ENCODE data around the gene PRDM16. TPM values are rescaled to one million over a fixed set of nuclear protein-coding genes. Genes with fewer than 3 reads are reported as not detected.

PRDM16 gene
- polyA plus RNA-seq, 1 donor from 2014 or later = 0.21 TPM

DNA sequence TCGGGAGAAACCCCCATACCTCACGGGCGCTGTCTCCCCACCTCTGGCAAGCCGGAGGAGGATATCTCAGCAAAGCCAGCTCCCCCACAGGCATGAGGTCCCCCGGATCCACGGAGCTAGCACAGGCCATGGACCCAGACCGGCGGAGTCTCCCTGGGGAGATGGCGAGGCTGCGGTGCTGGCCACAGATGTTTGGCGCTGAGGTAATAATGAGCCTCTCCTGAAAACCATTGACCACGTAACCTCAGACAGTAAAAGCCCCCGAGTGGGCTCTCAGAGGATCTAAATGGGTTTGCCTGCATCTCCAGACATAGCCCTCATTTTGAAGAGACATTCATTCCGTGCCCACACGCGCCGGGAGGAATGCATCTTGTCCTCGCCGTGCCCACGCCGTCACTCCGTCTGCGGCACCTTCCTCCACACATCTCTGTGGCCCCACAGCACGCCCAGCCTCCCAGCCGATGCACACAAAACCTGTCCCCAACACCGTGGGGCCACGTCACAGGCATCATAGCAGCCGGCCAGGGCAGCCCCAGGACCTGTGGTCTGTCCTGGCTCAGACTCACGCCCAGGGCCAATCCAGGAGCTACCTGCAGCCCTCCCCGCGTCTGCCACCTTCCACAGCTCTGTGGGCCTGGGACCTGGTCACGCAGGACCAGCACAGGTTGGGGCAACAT lies 150.9 kb downstream of the PRDM16 start:
- H3K4me2 ChIP-seq (ENCODE audit: low read length) = no peak overlapping the region
- peaks cover 16% of the 10 kb centered on the region for H3K79me2 ChIP-seq (replicated peaks; ENCODE audit: insufficient read depth, low read length)
- no peaks in the 10 kb centered on the region for H3K27me3 ChIP-seq (ENCODE audit: insufficient read depth, low read depth, low read length)
- H4K20me1 ChIP-seq (ENCODE audit: insufficient read depth) = no peaks in the 10 kb centered on the region
- H3K36me3 ChIP-seq (ENCODE audit: insufficient read depth, low read length) = no peaks in the 10 kb centered on the region
- H3F3A ChIP-seq (ENCODE audit: insufficient read depth, low read length, poor library complexity, severe bottlenecking) = no peaks in the 10 kb centered on the region
- no peak overlapping the region for H3K27ac ChIP-seq (ENCODE audit: low read length)
- H3K9ac ChIP-seq (ENCODE audit: low read length) = peak overlapping the region; percentile 46
- no peak overlapping the region for H2AFZ ChIP-seq (ENCODE audit: low read depth, low read length)
- H3K4me3 ChIP-seq (ENCODE audit: low read length) = no peak overlapping the region
- no peaks in the 10 kb centered on the region for H3K9me3 ChIP-seq (ENCODE audit: low read length)
- TF ChIP-seq EZH2 (IDR thresholded peaks at IDR 0.05; ENCODE audit: borderline replicate concordance, insufficient read depth, low read length, poor library complexity, severe bottlenecking) = no peak
- TF ChIP-seq RAD21 (conservative IDR thresholded peaks at IDR 0.05) = no peak
- TF ChIP-seq TAF1 (IDR thresholded peaks at IDR 0.05; ENCODE audit: low read depth) = no peak
- no peaks in the 10 kb centered on the region for H3K9me2 ChIP-seq (ENCODE audit: insufficient read depth, low read length)

DNA sequence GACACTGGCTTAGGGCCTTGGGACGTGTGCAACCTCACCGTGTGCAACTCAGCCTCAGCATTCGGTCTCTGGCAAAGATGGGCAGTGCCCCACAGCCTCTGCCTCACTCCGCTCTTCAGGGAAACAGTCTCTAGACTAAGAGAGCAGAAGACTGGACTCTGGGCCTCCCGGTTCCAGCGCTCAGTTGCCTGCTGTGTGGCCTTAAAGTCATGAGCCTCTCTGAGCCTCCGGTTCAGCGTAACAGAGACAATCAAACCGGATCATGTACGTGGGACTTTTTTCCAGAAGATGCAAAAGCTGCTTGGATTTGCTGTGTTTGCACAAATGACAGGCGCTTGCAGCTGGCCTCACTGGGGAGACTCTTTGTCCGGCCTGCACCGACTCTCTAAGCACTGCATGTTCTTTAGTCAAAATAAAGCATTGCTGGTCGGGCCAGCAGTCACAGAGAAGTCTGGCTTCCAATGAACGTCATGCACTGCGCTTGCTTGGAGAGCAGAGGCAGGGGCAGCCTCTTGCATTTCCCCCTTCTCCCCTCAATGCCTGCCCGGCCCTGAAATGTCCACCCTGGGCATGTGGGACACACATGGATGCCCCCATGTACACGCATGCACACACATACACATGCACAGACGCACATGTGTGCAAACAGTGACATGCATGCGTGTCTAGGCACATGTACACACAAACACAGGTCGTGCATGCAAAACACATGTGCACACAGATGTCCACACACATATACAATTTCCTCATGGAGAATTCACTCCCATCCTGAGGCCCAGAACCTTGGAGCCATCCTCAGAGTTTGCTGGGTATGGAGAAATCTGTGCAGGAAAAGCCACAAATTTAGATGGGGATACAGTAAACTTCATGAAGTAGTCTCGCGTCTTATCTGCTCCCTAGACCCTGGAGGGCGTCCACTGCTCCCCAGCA lies 152.4 kb downstream of the PRDM16 start:
- Histone ChIP-seq H4K20me1 (ENCODE audit: insufficient read depth) (no peaks in the 10 kb centered on the region), H3K27me3 (ENCODE audit: insufficient read depth, low read depth, low read length) (no peaks in the 10 kb centered on the region), H3K9me2 (ENCODE audit: insufficient read depth, low read length) (no peaks in the 10 kb centered on the region), H3F3A (ENCODE audit: insufficient read depth, low read length, poor library complexity, severe bottlenecking) (no peaks in the 10 kb centered on the region), H3K4me3 (ENCODE audit: low read length) (no peak overlapping the region), H3K36me3 (ENCODE audit: insufficient read depth, low read length) (no peaks in the 10 kb centered on the region), H2AFZ (ENCODE audit: low read depth, low read length) (no peak overlapping the region), H3K27ac (ENCODE audit: low read length) (no peak overlapping the region), H3K9me3 (ENCODE audit: low read length) (no peaks in the 10 kb centered on the region), H3K9ac (ENCODE audit: low read length) (no peak overlapping the region), H3K4me2 (ENCODE audit: low read length) (no peak overlapping the region), H3K79me2 (replicated peaks; ENCODE audit: insufficient read depth, low read length) (peaks cover 8% of the 10 kb centered on the region)
- TF ChIP-seq MXI1 (conservative IDR thresholded peaks at IDR 0.05; ENCODE audit: poor library complexity, severe bottlenecking) (no peak), RAD21 (conservative IDR thresholded peaks at IDR 0.05) (no peak), SMC3 (conservative IDR thresholded peaks at IDR 0.05; ENCODE audit: poor library complexity) (no peak), TAF1 (IDR thresholded peaks at IDR 0.05; ENCODE audit: low read depth) (no peak), POLR2AphosphoS5 (IDR thresholded peaks at IDR 0.05) (no peak), EZH2 (IDR thresholded peaks at IDR 0.05; ENCODE audit: borderline replicate concordance, insufficient read depth, low read length, poor library complexity, severe bottlenecking) (no peak), EP300 (conservative IDR thresholded peaks at IDR 0.05; ENCODE audit: poor library complexity, severe bottlenecking) (no peak)
- TF ChIP-seq, protein P1, sequence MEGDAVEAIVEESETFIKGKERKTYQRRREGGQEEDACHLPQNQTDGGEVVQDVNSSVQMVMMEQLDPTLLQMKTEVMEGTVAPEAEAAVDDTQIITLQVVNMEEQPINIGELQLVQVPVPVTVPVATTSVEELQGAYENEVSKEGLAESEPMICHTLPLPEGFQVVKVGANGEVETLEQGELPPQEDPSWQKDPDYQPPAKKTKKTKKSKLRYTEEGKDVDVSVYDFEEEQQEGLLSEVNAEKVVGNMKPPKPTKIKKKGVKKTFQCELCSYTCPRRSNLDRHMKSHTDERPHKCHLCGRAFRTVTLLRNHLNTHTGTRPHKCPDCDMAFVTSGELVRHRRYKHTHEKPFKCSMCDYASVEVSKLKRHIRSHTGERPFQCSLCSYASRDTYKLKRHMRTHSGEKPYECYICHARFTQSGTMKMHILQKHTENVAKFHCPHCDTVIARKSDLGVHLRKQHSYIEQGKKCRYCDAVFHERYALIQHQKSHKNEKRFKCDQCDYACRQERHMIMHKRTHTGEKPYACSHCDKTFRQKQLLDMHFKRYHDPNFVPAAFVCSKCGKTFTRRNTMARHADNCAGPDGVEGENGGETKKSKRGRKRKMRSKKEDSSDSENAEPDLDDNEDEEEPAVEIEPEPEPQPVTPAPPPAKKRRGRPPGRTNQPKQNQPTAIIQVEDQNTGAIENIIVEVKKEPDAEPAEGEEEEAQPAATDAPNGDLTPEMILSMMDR (IDR thresholded peaks at IDR 0.05; ENCODE audit: poor library complexity, severe bottlenecking) = no peak
- TF ChIP-seq, protein P2, sequence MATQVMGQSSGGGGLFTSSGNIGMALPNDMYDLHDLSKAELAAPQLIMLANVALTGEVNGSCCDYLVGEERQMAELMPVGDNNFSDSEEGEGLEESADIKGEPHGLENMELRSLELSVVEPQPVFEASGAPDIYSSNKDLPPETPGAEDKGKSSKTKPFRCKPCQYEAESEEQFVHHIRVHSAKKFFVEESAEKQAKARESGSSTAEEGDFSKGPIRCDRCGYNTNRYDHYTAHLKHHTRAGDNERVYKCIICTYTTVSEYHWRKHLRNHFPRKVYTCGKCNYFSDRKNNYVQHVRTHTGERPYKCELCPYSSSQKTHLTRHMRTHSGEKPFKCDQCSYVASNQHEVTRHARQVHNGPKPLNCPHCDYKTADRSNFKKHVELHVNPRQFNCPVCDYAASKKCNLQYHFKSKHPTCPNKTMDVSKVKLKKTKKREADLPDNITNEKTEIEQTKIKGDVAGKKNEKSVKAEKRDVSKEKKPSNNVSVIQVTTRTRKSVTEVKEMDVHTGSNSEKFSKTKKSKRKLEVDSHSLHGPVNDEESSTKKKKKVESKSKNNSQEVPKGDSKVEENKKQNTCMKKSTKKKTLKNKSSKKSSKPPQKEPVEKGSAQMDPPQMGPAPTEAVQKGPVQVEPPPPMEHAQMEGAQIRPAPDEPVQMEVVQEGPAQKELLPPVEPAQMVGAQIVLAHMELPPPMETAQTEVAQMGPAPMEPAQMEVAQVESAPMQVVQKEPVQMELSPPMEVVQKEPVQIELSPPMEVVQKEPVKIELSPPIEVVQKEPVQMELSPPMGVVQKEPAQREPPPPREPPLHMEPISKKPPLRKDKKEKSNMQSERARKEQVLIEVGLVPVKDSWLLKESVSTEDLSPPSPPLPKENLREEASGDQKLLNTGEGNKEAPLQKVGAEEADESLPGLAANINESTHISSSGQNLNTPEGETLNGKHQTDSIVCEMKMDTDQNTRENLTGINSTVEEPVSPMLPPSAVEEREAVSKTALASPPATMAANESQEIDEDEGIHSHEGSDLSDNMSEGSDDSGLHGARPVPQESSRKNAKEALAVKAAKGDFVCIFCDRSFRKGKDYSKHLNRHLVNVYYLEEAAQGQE (IDR thresholded peaks at IDR 0.05; ENCODE audit: borderline replicate concordance) = no peak

Measured in neural cell (in vitro differentiated cells).